Activated naive CD8-positive, alpha-beta T cell treated with anti-CD3 and anti-CD28 coated beads for 36 hours (primary cell): Measurements from ENCODE around the gene FBLN5. TPM values are rescaled to one million over a fixed set of nuclear protein-coding genes. Genes with fewer than 3 reads are reported as not detected.

Source experiments
- DNase-seq: peaks from one replicate; pipeline ENCODE4 v3.0.0; 2021
- H3K27ac Mint-ChIP-seq: one replicate; pipeline ENCODE4 v1.8.0; 2022; ENCODE audit warnings: mild to moderate bottlenecking, moderate library complexity, mixed read lengths
- H3K27me3 Mint-ChIP-seq: one replicate; pipeline ENCODE4 v1.8.0; 2022; ENCODE audit warnings: mild to moderate bottlenecking, mixed read lengths
- H3K36me3 Mint-ChIP-seq: one replicate; pipeline ENCODE4 v1.8.0; 2021; ENCODE audit warnings: mild to moderate bottlenecking, mixed read lengths
- H3K4me1 Mint-ChIP-seq: one replicate; pipeline ENCODE4 v1.8.0; 2021; ENCODE audit warnings: mixed read lengths
- H3K4me3 Mint-ChIP-seq: one replicate; pipeline ENCODE4 v1.8.0; 2022; ENCODE audit warnings: mild to moderate bottlenecking, moderate library complexity, mixed read lengths
- H3K9me3 Mint-ChIP-seq: one replicate; pipeline ENCODE4 v1.8.0; 2022; ENCODE audit warnings: mixed read lengths
- total RNA-seq, 2 experiments: library from RNA; stranded (reverse); gene quantifications; one replicate each; pipeline ENCODE4 v1.2.3, GENCODE V29; 2021

FBLN5 gene
- total RNA-seq, 2 experiments from 2014 or later: 1.3 to 1.6 TPM

DNA sequence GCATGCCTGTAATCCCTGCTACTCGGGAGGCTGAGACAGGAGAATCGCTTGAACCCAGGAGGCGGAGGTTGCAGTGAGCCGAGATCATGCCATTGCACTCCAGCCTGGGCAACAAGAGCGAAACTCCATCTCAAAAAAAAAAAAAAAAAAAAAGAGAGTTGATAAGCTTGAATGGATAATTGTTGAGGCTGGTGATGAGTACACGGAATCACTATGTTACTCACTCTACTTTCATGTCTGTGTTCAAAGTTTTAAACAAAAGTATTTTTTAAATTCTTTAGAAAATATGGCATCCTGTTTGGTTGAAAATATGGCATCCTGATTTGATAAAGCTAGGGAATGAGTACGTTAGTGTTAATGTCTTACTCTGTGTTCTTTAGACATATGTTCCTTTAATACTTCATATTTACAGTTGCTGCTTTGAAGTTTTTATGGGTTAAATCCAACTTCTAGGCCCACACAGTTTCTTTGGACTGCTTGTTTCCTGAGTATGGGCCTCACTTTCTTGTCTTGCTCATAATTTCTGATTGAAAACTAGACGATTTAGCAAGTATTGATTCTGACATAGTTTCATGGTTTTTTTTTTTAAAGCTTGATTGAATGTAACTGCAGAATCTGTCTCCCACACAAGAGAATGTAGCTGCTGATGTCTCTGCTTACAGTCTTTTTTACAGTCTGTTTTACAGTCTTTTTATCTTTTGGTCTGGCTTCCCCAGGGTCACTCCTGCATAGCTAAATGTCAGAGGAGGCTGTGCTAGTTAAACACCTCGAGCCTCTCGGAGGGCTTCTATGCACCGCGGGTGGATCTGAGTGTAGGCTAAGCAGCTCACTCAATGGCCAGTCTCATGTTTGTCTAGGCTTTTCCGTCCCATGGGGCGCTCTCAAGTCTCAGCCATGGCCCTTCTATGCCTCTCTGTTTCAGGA, 14.1 kb upstream of the FBLN5 start:
- no peak for DNase-seq
- peaks cover 8% of the 10 kb centered on the region for H3K4me1 Mint-ChIP-seq
- no peaks in the 10 kb centered on the region for H3K9me3 Mint-ChIP-seq
- no peaks in the 10 kb centered on the region for H3K27me3 Mint-ChIP-seq
- peak overlapping the region; percentile 2 for H3K4me3 Mint-ChIP-seq
- H3K27ac Mint-ChIP-seq: peak overlapping the region; percentile 62
- H3K36me3 Mint-ChIP-seq: no peaks in the 10 kb centered on the region

DNA sequence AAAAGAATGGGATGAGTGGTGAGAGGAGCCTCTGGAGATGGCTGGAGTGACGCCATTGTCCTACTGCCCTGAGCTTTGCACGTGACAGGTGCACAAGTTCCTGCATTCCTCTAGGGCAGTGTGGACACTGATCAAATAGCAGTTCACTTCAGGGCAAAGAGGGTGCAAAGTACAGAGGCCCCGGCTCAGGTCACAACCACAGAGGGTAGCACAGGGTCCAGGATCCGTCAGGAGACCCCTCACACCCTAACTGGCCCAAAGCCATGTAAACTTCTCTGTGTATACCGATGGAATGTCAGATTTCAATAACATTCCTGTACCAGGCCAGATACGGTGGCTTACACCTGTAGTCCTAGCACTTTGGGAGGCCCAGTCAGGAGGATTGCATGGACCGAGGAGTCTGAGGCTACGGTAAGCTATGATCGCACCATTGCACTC, 10.4 kb upstream of the FBLN5 start:
- DNase-seq: no peak
- H3K4me3 Mint-ChIP-seq: no peak overlapping the region
- H3K4me1 Mint-ChIP-seq: peaks cover 8% of the 10 kb centered on the region
- H3K27ac Mint-ChIP-seq: no peak overlapping the region
- H3K9me3 Mint-ChIP-seq: no peaks in the 10 kb centered on the region
- no peaks in the 10 kb centered on the region for H3K36me3 Mint-ChIP-seq
- peaks cover 5% of the 10 kb centered on the region for H3K27me3 Mint-ChIP-seq

DNA sequence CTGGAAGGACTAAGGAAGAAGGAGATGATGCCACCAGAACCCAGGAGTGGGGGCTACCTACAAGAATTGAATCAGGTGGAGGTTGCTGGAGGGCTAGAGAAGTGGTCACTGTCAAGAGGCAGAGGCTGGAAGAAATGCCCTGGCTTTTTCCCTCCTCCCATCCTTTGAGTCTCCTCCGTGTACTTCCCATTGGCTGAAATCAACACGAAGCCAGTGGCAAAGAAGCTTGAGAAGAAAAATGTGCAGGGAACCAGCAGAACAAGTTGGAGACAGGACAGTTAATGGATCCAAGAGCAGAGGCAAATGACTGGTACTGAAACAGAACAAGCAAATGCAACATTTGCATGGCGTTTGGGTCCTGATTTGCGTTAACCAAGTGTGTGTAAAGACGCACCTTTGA, 9.1 kb upstream of the FBLN5 start:
- Mint-ChIP-seq H3K4me1 (peaks cover 2% of the 10 kb centered on the region), H3K27me3 (peaks cover 5% of the 10 kb centered on the region), H3K4me3 (no peak overlapping the region), H3K27ac (no peak overlapping the region), H3K9me3 (no peaks in the 10 kb centered on the region), H3K36me3 (no peaks in the 10 kb centered on the region)
- DNase-seq: no peak

DNA sequence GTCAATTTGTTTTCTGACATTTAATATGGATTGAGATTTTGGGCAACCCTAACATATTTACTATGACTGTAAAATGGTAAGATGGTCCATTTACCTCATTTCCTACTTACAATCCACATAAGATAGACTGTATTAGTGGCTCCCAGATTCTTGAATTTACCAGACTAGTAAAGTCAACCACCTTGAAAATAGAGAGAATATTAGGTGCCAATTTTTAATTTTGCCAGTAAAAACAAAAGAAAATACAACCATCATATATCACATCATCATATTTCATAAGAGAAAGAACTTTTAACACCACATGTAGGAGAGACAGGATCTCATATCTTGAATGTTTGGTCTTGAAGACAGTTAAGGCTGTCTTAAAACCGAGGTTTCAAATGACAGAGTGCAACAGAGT, 7.7 kb upstream of the FBLN5 start:
- Mint-ChIP-seq H3K27me3 (peaks cover 5% of the 10 kb centered on the region), H3K4me1 (no peaks in the 10 kb centered on the region), H3K36me3 (no peaks in the 10 kb centered on the region)

DNA sequence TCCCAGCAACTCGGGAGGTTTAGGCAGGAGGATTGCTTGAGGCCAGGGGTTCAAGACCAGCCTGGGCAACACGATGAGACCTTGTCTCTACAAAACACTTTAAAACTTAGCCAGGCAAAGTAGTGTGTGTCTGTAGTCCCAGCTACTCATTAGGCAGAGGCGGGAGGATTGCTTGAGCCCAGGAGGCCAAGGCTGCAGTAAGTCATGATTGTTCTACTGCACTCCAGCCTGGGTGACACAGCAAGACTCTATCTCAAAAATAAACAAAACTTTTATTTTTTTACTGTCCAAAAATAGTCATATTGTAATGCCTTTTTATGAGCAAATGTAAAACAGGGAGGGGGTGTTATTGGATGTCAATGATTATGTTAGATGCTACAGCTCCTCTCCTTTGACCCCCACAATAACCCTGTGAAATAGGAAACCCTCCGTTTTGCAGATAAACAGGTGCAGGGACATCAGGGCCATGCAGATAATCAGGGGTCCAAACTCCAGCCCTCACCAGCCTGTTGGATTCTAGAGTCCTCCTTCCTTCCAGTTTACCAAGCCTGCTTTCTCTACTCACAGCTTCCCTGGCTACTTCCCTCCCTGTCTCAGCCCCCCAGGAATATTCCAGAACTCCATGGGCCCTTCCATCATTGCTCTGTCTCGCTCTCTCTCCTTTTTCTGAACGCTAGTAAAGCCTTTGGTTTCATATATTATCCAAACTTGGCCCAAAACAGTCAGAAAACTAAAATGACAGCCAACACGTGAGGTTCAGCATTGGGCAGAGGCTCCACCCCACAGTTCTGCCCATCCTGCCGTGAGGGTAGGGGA, 5.9 kb upstream of the FBLN5 start:
- no peaks in the 10 kb centered on the region for H3K4me1 Mint-ChIP-seq
- H3K36me3 Mint-ChIP-seq: no peaks in the 10 kb centered on the region
- H3K27ac Mint-ChIP-seq: no peak overlapping the region
- no peak for DNase-seq
- no peaks in the 10 kb centered on the region for H3K9me3 Mint-ChIP-seq
- H3K4me3 Mint-ChIP-seq: no peak overlapping the region
- H3K27me3 Mint-ChIP-seq: peaks cover 6% of the 10 kb centered on the region

More for the DNA sequence above, 7.7 kb upstream of the FBLN5 start:
- Mint-ChIP-seq H3K9me3 (no peaks in the 10 kb centered on the region), H3K4me3 (no peak overlapping the region), H3K27ac (no peak overlapping the region)
- DNase-seq: no peak

DNA sequence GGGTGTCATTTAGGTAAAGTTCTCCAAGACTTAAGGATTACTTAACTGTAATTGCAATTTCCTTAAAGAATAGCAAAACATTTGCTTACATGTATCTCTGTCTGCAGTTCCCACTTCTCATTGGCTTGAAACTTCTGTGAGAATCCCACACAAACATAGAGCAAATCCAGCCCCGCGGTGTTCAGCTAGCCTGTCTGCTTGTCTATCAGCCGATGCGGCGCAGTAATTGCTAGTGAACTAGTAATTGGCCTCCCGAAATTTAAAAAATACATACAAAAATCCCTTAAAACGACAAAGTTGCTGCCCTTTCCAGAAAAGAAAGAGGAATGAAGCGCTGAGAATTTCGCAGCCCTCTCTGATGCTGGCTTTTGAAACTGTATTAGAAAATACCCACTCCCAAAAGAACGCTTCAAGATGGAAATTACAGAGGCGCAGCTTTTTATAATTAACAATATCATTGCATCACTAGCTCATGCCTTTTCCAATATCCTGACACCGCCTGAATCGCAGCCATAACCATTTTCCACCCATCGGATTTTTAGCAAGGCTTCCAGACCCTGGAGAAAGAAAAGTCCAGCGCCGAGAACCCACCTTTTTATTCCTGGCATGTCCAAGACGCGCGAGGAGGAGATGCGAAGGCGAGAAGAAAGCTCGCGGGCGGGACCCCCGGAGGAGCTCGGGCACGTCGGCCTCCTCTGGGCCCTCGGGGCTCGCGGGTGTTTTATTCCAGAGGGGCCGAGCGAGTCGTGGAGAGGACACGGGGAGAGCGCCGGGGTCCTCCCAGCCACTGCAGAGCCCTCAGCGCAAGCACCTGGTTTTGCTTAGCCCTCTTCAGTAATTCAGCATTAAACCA, 646 bp downstream of the FBLN5 start:
- Mint-ChIP-seq H3K4me1 (peaks cover 16% of the 10 kb centered on the region), H3K9me3 (no peaks in the 10 kb centered on the region), H3K36me3 (no peaks in the 10 kb centered on the region), H3K27ac (peak overlapping the region; percentile 54), H3K4me3 (peak overlapping the region; percentile 81), H3K27me3 (peaks cover 47% of the 10 kb centered on the region)
- DNase-seq: no peak

DNA sequence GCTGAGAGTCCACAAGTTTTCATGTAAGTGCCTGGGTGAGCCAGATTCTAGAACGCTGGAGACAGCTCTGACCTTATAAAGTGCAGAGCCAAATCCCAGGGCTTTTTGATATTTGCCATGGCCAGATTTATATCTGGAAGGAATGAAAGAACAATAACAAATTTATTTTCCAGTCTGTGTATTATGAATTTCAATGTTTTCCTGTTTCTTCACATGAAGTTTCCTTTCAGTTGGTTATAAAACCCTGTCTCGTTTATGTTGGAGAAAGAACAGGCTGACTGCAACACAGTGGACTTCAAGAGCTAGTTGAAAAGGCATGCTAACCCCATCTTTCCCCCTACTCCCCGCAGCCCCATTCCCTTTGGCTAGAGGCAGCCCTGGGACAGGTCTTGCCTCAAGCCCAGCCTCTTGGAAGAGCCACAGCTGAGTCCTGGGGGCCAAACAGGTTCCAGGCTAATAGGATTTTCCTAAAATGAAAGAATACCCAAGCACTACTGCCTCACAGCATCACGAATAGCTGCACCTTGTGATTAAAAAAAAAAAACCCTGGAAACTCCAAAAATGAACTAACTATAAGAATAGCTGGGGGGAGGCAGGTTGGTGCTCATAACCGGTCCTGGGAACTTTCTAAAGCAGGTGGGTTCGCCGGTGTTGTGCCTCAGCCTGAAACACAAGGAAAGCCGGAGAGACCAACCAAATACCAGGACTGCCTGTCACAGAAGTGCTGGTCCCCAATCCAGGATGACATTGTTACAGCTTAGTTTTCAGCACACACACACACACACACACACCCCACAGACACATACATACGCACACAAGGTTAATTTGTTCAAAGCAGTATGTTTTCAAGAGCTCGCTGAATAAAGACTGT, 1.5 kb downstream of the FBLN5 start:
- no peaks in the 10 kb centered on the region for H3K9me3 Mint-ChIP-seq
- H3K36me3 Mint-ChIP-seq: no peaks in the 10 kb centered on the region
- H3K27me3 Mint-ChIP-seq: peaks cover 51% of the 10 kb centered on the region
- no peak overlapping the region for H3K4me3 Mint-ChIP-seq
- H3K27ac Mint-ChIP-seq: no peak overlapping the region
- H3K4me1 Mint-ChIP-seq: peaks cover 16% of the 10 kb centered on the region
- DNase-seq: no peak

DNA sequence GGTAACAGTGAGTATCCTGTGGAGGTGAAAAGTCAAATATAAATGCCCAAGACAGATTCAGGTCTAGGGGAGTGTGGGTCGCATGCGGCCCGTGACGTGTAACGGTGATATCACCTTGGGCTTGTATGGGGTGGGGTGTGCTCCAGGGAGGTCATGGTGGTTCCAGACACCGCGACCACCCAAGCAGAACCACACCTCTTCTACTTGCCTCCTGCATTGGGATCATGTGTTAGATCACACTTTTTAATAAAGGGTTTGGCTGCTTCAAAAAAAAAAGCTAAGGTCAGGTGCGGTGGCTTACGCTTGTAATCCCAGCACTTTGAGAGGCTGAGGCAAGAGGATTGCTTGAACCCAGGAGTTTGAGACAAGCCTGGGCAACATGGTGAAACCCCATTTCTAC, 4.5 kb downstream of the FBLN5 start:
- Mint-ChIP-seq H3K36me3 (no peaks in the 10 kb centered on the region), H3K27ac (no peak overlapping the region), H3K4me3 (no peak overlapping the region), H3K4me1 (peaks cover 13% of the 10 kb centered on the region), H3K27me3 (peaks cover 46% of the 10 kb centered on the region), H3K9me3 (no peaks in the 10 kb centered on the region)
- DNase-seq: no peak

DNA sequence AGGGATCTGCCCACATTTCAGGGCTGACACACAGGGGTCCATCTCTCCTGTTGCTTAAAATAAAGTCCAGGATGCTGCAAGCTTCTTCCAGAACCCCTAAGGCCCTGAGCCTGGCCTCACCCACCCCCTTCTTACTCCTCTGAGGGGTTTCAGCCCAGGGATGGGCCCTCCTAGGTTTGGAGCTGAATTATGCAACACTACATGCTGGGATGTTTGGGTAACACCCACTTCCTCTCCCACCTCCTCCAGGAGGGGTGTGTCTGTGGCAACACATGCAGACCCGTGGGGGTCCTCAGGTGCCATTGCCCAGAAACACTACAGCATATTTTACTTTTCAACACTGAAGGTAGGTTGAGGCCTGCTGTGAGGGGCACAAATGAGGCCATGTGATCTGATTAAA, 5.4 kb downstream of the FBLN5 start:
- Mint-ChIP-seq H3K9me3 (no peaks in the 10 kb centered on the region), H3K36me3 (no peaks in the 10 kb centered on the region), H3K4me3 (no peak overlapping the region), H3K27ac (no peak overlapping the region), H3K4me1 (peaks cover 12% of the 10 kb centered on the region), H3K27me3 (peaks cover 39% of the 10 kb centered on the region)
- DNase-seq: no peak

DNA sequence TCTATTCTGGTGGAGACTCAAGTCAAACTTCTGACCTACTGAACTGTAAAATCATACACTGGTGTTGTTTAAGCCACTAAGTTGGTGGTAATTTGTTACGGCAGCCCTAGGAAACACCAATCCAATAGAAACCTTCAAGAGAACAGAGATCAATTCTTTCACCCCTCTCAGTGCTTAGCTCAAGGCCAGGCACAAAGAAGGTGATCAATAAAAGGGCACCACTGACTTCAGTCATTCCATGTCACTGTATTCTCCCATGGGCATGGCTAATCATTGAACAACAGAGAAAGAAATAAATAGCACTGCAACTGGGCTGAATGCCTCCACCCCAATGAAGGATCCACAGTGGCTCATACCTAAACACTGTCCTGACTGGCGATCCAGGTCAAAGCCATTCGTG, 7.3 kb downstream of the FBLN5 start:
- H3K27me3 Mint-ChIP-seq: peaks cover 20% of the 10 kb centered on the region
- no peak overlapping the region for H3K27ac Mint-ChIP-seq
- peaks cover 4% of the 10 kb centered on the region for H3K4me1 Mint-ChIP-seq
- DNase-seq: no peak
- H3K36me3 Mint-ChIP-seq: no peaks in the 10 kb centered on the region
- H3K9me3 Mint-ChIP-seq: no peaks in the 10 kb centered on the region
- no peak overlapping the region for H3K4me3 Mint-ChIP-seq

DNA sequence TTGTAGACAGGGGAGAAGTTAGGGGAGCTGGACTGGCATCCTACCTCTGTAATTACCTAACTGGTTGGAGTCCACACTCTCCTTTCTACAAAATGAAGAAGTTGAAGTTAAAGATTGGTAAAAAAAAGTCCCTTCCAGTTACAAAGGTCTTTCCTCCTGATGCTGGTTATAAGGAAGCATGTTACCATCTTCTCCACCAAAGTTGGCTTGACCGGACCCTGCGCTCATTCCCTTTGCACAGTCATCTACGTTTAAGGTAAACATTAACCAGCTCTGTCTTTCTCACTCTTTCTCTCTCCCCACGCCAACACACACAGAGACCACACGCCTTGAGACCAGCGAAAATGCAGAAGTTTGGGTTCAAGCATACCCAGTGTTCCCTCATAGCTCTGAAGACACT, 11.9 kb downstream of the FBLN5 start:
- DNase-seq: no peak
- Mint-ChIP-seq H3K4me3 (no peak overlapping the region), H3K9me3 (no peaks in the 10 kb centered on the region), H3K4me1 (no peaks in the 10 kb centered on the region), H3K36me3 (no peaks in the 10 kb centered on the region), H3K27ac (no peak overlapping the region), H3K27me3 (no peaks in the 10 kb centered on the region)

DNA sequence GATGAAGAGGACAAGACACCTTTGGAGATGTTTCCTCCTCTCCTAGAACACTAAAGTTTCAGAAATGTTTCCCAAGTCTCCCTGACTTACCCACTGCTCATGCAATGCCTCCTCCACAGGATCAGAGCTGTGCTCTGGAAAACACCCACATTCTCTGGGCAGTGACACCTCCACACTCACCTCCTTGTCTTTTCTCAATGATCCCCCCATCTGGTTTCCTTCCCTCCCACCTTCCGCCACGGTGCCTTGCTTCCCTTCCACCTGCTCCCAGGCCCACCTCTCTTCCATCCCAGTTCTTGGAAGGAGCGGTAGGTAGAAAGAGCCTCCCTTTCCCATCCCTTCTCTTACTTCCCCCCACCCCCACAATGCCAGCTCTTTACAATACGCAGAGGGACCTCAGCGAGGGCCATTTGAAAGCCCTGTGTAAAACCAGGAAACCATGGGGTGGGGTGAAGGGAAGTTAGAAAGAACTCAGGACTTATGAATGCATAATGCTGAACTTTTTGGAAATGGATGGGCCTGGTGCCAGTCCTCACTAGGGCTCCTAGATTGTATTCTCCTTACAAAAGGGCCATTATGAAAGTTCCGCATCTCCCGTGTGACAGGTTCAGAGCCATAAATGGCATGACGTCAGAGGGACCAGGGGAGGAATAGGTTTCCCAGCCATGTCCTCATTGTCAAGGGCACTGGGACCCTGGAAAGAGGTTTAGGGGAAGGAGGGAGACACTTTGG, 12.8 kb downstream of the FBLN5 start:
- H3K4me3 Mint-ChIP-seq: no peak overlapping the region
- no peaks in the 10 kb centered on the region for H3K27me3 Mint-ChIP-seq
- no peak overlapping the region for H3K27ac Mint-ChIP-seq
- H3K9me3 Mint-ChIP-seq: no peaks in the 10 kb centered on the region
- no peak for DNase-seq
- H3K36me3 Mint-ChIP-seq: no peaks in the 10 kb centered on the region
- no peaks in the 10 kb centered on the region for H3K4me1 Mint-ChIP-seq

DNA sequence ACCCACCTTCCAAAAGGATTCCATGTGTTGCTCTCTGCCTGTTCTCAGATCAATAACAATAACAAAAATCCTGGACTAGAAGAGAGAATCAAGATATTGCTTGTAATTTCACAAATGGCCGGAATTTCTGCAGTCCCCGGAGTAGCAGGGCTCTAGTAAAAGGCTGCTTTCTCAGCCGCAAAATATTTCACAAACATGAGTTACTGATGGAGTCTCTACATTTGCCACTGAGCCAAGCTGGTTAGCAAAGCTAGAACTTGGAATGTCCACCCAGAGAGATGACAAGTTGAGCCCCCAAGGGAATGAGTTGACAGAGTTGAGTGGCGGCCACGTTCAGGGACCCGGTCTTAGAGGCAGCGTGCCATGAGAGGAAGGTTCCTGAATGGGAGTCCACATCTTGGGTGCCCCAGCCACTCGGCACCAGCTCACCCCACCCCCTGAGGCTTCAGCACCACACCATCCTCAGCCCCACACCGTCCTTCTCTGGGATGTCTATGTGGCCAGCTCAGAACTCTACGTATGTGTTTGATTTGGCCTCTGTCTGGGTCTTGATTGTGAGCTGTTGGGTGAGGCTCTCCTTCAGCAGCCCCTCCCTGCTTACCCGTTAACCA, 15.9 kb downstream of the FBLN5 start:
- no peaks in the 10 kb centered on the region for H3K9me3 Mint-ChIP-seq
- no peaks in the 10 kb centered on the region for H3K36me3 Mint-ChIP-seq
- no peaks in the 10 kb centered on the region for H3K4me1 Mint-ChIP-seq
- no peak for DNase-seq
- H3K4me3 Mint-ChIP-seq: no peak overlapping the region
- H3K27ac Mint-ChIP-seq: no peak overlapping the region
- H3K27me3 Mint-ChIP-seq: no peaks in the 10 kb centered on the region
